PFSK-1 (cell line): ENCODE results near the gene OR7A17.

Experiments
- FOXP2 ChIP-seq: optimal IDR thresholded peaks from 2 replicates; pipeline ENCODE3; 2011; ENCODE audit warnings: borderline replicate concordance, control low read depth, inconsistent platforms; ENCODE audit not compliant: insufficient read depth; ENCODE audit errors: extremely low read length, extremely low read depth
- POLR2AphosphoS5 ChIP-seq: IDR thresholded peaks from 2 replicates; pipeline ENCODE4 v1.6.1; 2012; ENCODE audit warnings: low read depth, mild to moderate bottlenecking, control low read depth, low read length, moderate library complexity
- SIN3A ChIP-seq: IDR thresholded peaks from 2 replicates; pipeline ENCODE4 v1.6.1; 2012; ENCODE audit warnings: mild to moderate bottlenecking, low read length, moderate library complexity, borderline replicate concordance; ENCODE audit not compliant: insufficient read depth
- TAF1 ChIP-seq: IDR thresholded peaks from 2 replicates; pipeline ENCODE4 v1.6.1; 2012; ENCODE audit warnings: low read length, control low read depth, borderline replicate concordance; ENCODE audit not compliant: insufficient read depth
- TF ChIP-seq, protein P1 (sequence below), 2 experiments: IDR thresholded peaks; 2 replicates each; pipeline versions ENCODE4 v1.6.1 to v1.8.0; 2011 to 2012; ENCODE audit warnings: low read depth in 2 of 2, low read length in 2 of 2, control low read depth in 1 of 2, inconsistent platforms in 1 of 2, mild to moderate bottlenecking in 1 of 2, moderate library complexity in 1 of 2; ENCODE audit not compliant: insufficient read depth in 1 of 2

DNA sequence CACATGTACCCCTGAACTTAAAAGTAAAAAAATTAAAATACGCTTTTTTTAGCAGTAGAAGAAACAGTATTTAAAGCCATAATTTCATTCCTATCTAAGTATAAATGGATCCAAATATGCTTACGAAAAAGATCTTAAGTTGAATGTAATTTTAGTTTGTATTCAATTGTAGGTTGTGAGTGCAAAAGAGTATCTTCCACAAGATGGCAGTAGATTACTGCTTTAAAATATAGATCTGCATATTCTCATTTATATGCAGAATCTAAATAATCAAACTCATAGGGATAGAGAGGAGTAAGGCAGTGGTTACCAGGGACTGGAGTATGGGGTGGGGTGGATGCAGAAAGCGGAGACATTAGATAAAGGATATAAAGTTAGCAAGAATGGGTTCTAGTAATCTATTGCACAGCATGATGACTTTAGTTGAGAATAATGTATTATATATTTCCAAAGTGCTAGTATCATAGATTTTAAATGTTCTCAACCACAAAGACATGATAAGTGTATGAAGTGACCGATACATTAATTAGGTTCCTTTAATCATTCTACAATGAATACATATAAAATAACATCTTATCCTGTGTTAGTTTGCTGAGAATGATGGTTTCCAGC is 14.2 kb downstream of the OR7A17 start:
- TF ChIP-seq TAF1 (no peak), FOXP2 (no peak), POLR2AphosphoS5 (no peak), SIN3A (no peak)
- TF ChIP-seq, protein P1, sequence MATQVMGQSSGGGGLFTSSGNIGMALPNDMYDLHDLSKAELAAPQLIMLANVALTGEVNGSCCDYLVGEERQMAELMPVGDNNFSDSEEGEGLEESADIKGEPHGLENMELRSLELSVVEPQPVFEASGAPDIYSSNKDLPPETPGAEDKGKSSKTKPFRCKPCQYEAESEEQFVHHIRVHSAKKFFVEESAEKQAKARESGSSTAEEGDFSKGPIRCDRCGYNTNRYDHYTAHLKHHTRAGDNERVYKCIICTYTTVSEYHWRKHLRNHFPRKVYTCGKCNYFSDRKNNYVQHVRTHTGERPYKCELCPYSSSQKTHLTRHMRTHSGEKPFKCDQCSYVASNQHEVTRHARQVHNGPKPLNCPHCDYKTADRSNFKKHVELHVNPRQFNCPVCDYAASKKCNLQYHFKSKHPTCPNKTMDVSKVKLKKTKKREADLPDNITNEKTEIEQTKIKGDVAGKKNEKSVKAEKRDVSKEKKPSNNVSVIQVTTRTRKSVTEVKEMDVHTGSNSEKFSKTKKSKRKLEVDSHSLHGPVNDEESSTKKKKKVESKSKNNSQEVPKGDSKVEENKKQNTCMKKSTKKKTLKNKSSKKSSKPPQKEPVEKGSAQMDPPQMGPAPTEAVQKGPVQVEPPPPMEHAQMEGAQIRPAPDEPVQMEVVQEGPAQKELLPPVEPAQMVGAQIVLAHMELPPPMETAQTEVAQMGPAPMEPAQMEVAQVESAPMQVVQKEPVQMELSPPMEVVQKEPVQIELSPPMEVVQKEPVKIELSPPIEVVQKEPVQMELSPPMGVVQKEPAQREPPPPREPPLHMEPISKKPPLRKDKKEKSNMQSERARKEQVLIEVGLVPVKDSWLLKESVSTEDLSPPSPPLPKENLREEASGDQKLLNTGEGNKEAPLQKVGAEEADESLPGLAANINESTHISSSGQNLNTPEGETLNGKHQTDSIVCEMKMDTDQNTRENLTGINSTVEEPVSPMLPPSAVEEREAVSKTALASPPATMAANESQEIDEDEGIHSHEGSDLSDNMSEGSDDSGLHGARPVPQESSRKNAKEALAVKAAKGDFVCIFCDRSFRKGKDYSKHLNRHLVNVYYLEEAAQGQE (IDR thresholded peaks at IDR 0.05; ENCODE audit: insufficient read depth in 1 of 2, low read depth in 2 of 2, low read length in 2 of 2): no peak
